Uterus (tissue), 2 donors: ENCODE data around the gene C4orf50.

Experiments
- POLR2A ChIP-seq, 2 donors: fragments of 450-650 bp; IDR thresholded peaks; one replicate each; pipeline ENCODE4 v1.6.1; 2016; ENCODE audit warnings: antibody characterized with exemption in 2 of 2, mild to moderate bottlenecking in 1 of 2, moderate library complexity in 1 of 2
- TF ChIP-seq, protein P1 (sequence below), 4 experiments: fragments of 200-600 bp in 2 of 4; fragments of 450-650 bp in 2 of 4; sonication (generic) in 2 of 4; IDR thresholded peaks; one replicate each; pipeline ENCODE4 v1.5.1; 2016 to 2019; ENCODE audit warnings: antibody characterized with exemption in 4 of 4, mild to moderate bottlenecking in 2 of 4, moderate library complexity in 1 of 4

DNA sequence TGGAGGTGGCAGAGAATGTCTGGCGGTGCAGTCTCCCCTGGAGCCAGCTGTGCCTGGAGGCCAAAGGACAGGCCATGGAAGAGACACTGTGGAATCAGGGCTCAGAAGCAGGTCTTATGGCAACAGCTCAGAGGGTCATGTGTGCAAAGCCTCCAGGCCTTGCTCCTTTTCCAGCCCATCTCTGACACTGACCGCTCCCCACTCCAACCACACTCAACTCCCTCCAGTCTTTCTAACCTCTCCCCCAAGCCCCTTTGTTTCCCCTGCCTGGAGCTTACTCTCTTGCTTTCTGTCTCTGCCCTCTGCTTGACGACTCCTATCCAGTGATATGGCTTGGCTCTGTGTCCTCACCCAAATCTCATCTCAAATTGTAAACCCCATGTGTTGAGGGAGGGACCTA lies 91.1 kb downstream of the C4orf50 start:
- TF ChIP-seq, protein P1, sequence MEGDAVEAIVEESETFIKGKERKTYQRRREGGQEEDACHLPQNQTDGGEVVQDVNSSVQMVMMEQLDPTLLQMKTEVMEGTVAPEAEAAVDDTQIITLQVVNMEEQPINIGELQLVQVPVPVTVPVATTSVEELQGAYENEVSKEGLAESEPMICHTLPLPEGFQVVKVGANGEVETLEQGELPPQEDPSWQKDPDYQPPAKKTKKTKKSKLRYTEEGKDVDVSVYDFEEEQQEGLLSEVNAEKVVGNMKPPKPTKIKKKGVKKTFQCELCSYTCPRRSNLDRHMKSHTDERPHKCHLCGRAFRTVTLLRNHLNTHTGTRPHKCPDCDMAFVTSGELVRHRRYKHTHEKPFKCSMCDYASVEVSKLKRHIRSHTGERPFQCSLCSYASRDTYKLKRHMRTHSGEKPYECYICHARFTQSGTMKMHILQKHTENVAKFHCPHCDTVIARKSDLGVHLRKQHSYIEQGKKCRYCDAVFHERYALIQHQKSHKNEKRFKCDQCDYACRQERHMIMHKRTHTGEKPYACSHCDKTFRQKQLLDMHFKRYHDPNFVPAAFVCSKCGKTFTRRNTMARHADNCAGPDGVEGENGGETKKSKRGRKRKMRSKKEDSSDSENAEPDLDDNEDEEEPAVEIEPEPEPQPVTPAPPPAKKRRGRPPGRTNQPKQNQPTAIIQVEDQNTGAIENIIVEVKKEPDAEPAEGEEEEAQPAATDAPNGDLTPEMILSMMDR (IDR thresholded peaks at IDR 0.05): no peak
- TF ChIP-seq POLR2A (IDR thresholded peaks at IDR 0.05): no peak
